Left ventricle myocardium inferior (tissue), 1 donor: ENCODE measurements around the gene TBX1. TPM values are rescaled to one million over a fixed set of nuclear protein-coding genes. Genes with fewer than 3 reads are reported as not detected.

Experiments used
- DNase-seq: peaks from one replicate; pipeline ENCODE4 v3.0.0-alpha.2; 2020
- H3K27ac ChIP-seq: fragments of 200-600 bp; replicated peaks from 2 replicates; pipeline ENCODE4 v1.8.0; 2021
- H3K27me3 ChIP-seq: fragments of 200-600 bp; 2 replicates; pipeline ENCODE4 v1.8.0; 2021; ENCODE audit warnings: low read depth
- H3K36me3 ChIP-seq: fragments of 200-600 bp; 2 replicates; pipeline ENCODE4 v1.8.0; 2021
- H3K4me1 ChIP-seq: fragments of 200-600 bp; 2 replicates; pipeline ENCODE4 v1.8.0; 2021
- H3K4me3 ChIP-seq: fragments of 200-600 bp; 2 replicates; pipeline ENCODE4 v1.8.0; 2021; ENCODE audit warnings: mild to moderate bottlenecking, moderate library complexity
- H3K9me3 ChIP-seq: fragments of 200-600 bp; replicated peaks from 2 replicates; pipeline ENCODE4 v1.8.0; 2021
- CTCF ChIP-seq: fragments of 200-600 bp; IDR thresholded peaks from 2 replicates; pipeline ENCODE4 v1.8.0; 2021; ENCODE audit warnings: antibody characterized with exemption, mild to moderate bottlenecking, borderline replicate concordance
- intact Hi-C: fragments of 100-400 bp; cut with micrococcal nuclease; formaldehyde crosslinking; loops from one replicate; pipeline ENCODE4 v1.11.0; 2022
- long read RNA-seq: library from polyadenylated mRNA; unstranded; transcript quantifications from one replicate; pipeline ENCODE4 v2.0.0, GENCODE V29; 2021
- total RNA-seq: library from RNA; stranded (reverse); fragmentation: NEBNext Ultra II Directional; extraction: Animal tissue kit (Norgen Biotek cat#: 25700); gene quantifications from one replicate; pipeline ENCODE4 v1.2.1, GENCODE V29; 2021
- donor health status: DM: no; HTN: yes; CAD: no; lungs with severe emphysema.

TBX1 gene
- 8.0 TPM for total RNA-seq
- long read RNA-seq, partial matches to known transcripts = 4 of 23 reads
- long read RNA-seq, other reads (novel, unspliced or antisense) = 15 of 23 reads

- Histone ChIP-seq H3K9me3 (no peaks in the 10 kb centered on the region), H3K36me3 (no peaks in the 10 kb centered on the region), H3K4me1 (peaks cover 39% of the 10 kb centered on the region), H3K27ac (no peak within 1 kb of the TSS), H3K27me3 (peaks cover 94% of the 10 kb centered on the region), H3K4me3 (peak within 1 kb of the TSS; percentile 51)
- TF ChIP-seq CTCF = no peak
- intact Hi-C loops = no loop called here
- DNase-seq = no peak
Measured at GRCh38 chr22:19760058-19760950, at the start of gene TBX1. Gene TBX1 (plus strand): TSS chr22:19760778. CDS start chr22:19760844, 66 bp downstream.

- Histone ChIP-seq H3K4me1 (peaks cover 52% of the 10 kb centered on the region), H3K27me3 (peaks cover 47% of the 10 kb centered on the region), H3K4me3 (peak overlapping the region; percentile 75)
Measured at GRCh38 chr22:19713245-19713644, 47.3 kb upstream of the TBX1 start.

GRCh38 chr22:19713650-19714311 is 46.8 kb upstream of the TBX1 start:
- no peaks in the 10 kb centered on the region for H3K9me3 ChIP-seq
- no peak for TF ChIP-seq CTCF
- intact Hi-C loops = no loop called here
- H3K36me3 ChIP-seq = no peaks in the 10 kb centered on the region
- H3K27me3 ChIP-seq = peaks cover 49% of the 10 kb centered on the region
- H3K4me1 ChIP-seq = peaks cover 58% of the 10 kb centered on the region
- no peak overlapping the region for H3K27ac ChIP-seq
- peak overlapping the region; percentile 75 for H3K4me3 ChIP-seq
- DNase-seq = peak; percentile 12

More at GRCh38 chr22:19713245-19713644, 47.3 kb upstream of the TBX1 start:
- no peak for TF ChIP-seq CTCF
- no peak overlapping the region for H3K27ac ChIP-seq
- no peaks in the 10 kb centered on the region for H3K36me3 ChIP-seq
- no peaks in the 10 kb centered on the region for H3K9me3 ChIP-seq
- DNase-seq = no peak
- intact Hi-C loops = no loop called here

- peak within 1 kb of the TSS; percentile 40 for H3K27ac ChIP-seq
- no peaks in the 10 kb centered on the region for H3K9me3 ChIP-seq
- no peak for DNase-seq
- H3K27me3 ChIP-seq = peaks cover 55% of the 10 kb centered on the region
- no peak for TF ChIP-seq CTCF
- intact Hi-C loops = no loop called here
- peak within 1 kb of the TSS; percentile 75 for H3K4me3 ChIP-seq
- peaks cover 61% of the 10 kb centered on the region for H3K4me1 ChIP-seq
- no peaks in the 10 kb centered on the region for H3K36me3 ChIP-seq
Measured at GRCh38 chr22:19714312-19715187, 46.0 kb upstream of the TBX1 start, which contains the start of gene SEPTIN5. Gene SEPTIN5 (plus strand): TSS chr22:19714503. CDS start chr22:19714589, 86 bp downstream.
